Lung (tissue), 12 donors: Measurements from ENCODE around the gene CDC45. TPM values are rescaled to one million over a fixed set of nuclear protein-coding genes. Genes with fewer than 3 reads are reported as not detected.

Source experiments
- ATAC-seq: fragments of 200-7000 bp; cut with Tn5 transposase; one replicate; pipeline ENCODE4 v1.9.1; 2020; ENCODE audit warnings: moderate number of reproducible peaks; ENCODE audit not compliant: insufficient read depth, low FRiP score
- DNase-seq, 3 donors: peaks; one replicate each; pipeline ENCODE4 v3.0.0-alpha.2; 2013 to 2017
- H3K27ac ChIP-seq, 2 donors: one replicate each; pipeline ENCODE4 v1.5.1; 2013; ENCODE audit warnings: mild to moderate bottlenecking in 2 of 2, moderate library complexity in 2 of 2, control low read depth in 1 of 2, inconsistent platforms in 1 of 2, low read depth in 1 of 2, low read length in 1 of 2
- H3K27me3 ChIP-seq, 3 donors: one replicate each; pipeline ENCODE4 v1.5.1; 2013; ENCODE audit warnings: low read length in 2 of 3; ENCODE audit not compliant: control insufficient read depth in 3 of 3, insufficient read depth in 3 of 3
- H3K36me3 ChIP-seq, 4 donors: one replicate each; pipeline ENCODE4 v1.5.1; 2013; ENCODE audit warnings: low read length in 4 of 4, mild to moderate bottlenecking in 1 of 4, moderate library complexity in 1 of 4; ENCODE audit not compliant: control insufficient read depth in 4 of 4, insufficient read depth in 4 of 4
- H3K4me1 ChIP-seq, 5 donors: one replicate each; pipeline ENCODE4 v1.5.1; 2013; ENCODE audit warnings: low read length in 5 of 5, mild to moderate bottlenecking in 2 of 5, moderate library complexity in 1 of 5; ENCODE audit not compliant: control insufficient read depth in 5 of 5, insufficient read depth in 5 of 5
- H3K4me3 ChIP-seq: one replicate; pipeline ENCODE4 v1.5.1; 2013; ENCODE audit warnings: mild to moderate bottlenecking, control low read depth, moderate library complexity
- H3K9ac ChIP-seq, 2 donors: one replicate each; pipeline ENCODE4 v1.5.1; 2013; ENCODE audit warnings: low read length in 2 of 2, control low read depth in 1 of 2; ENCODE audit not compliant: insufficient read depth in 1 of 2
- H3K9me3 ChIP-seq, 4 donors: one replicate each; pipeline ENCODE4 v1.5.1; 2013; ENCODE audit warnings: low read length in 3 of 4, mild to moderate bottlenecking in 1 of 4, moderate library complexity in 1 of 4; ENCODE audit not compliant: control insufficient read depth in 4 of 4, insufficient read depth in 3 of 4
- WGBS, 2 donors: extraction: QIAGEN DNeasy Blood & Tissue Kit; methylation state at CpG; one replicate each; pipeline ENCODE4 v1.1.7; 2013; 5-methylcytosine and 5-hydroxymethylcytosine counted together
- polyA plus RNA-seq, 2 donors: library from polyadenylated mRNA; stranded (reverse); fragments of 200-250 nt; gene quantifications; one replicate each; pipeline ENCODE4 v1.2.1, GENCODE V29; 2013
- total RNA-seq, 2 donors: library from RNA; depleted of rRNA in 1 of 2; stranded (reverse); fragments of >200 nt in 1 of 2; gene quantifications; one replicate each; pipeline ENCODE4 v1.2.1, GENCODE V29; 2014 to 2021
- TF ChIP-seq, protein P1 (sequence below): IDR thresholded peaks from 2 replicates; pipeline ENCODE4 v1.5.1; 2012; ENCODE audit warnings: mild to moderate bottlenecking; ENCODE audit errors: control extremely low read depth, extremely low read depth
- donor health status: control.
- donor health status: control.
- donor health status: Bipolar disorder and iron deficiency.
- donor health status: healthy.
- donor health status: DM: yes; HTN: yes; CAD: no.

The CDC45 gene
- total and polyA plus RNA-seq, 4 donors, result 2.1 to 6.8 (median 3.1) TPM

DNA sequence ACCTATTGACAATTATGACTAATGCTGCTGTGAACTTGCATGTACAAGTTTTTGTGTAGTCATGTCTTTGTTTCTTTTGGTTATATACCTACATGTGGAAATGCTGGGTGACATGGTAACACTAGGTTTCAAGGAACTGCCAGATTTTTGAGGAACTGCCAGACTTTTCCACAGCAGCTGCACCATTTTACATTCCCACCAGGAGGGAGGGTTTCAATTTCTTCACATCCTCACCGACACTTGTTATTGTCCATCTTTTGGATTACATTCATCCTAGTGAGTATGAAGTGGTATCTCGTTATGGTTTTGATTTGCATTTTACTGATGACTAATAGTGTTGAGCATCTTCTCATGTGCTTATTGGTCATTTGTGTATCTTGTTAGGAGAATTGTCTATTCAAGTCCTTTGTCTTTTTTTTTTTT, 31.2 kb downstream of the CDC45 start:
- no peak for ATAC-seq
- Histone ChIP-seq H3K27me3 (no peaks in the 10 kb centered on the region), H3K9me3 (no peaks in the 10 kb centered on the region), H3K4me1 (peaks cover 0 to 3% (median 0%) of the 10 kb centered on the region in 5 donors), H3K36me3 (no peaks in the 10 kb centered on the region), H3K4me3 (no peak overlapping the region), H3K27ac (no peak overlapping the region), H3K9ac (no peak overlapping the region)
- DNase-seq, result no peak
- TF ChIP-seq, protein P1, sequence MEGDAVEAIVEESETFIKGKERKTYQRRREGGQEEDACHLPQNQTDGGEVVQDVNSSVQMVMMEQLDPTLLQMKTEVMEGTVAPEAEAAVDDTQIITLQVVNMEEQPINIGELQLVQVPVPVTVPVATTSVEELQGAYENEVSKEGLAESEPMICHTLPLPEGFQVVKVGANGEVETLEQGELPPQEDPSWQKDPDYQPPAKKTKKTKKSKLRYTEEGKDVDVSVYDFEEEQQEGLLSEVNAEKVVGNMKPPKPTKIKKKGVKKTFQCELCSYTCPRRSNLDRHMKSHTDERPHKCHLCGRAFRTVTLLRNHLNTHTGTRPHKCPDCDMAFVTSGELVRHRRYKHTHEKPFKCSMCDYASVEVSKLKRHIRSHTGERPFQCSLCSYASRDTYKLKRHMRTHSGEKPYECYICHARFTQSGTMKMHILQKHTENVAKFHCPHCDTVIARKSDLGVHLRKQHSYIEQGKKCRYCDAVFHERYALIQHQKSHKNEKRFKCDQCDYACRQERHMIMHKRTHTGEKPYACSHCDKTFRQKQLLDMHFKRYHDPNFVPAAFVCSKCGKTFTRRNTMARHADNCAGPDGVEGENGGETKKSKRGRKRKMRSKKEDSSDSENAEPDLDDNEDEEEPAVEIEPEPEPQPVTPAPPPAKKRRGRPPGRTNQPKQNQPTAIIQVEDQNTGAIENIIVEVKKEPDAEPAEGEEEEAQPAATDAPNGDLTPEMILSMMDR, result no peak
- 77 to 96% methylated on average over 2 of the region's 2 CpGs for WGBS, 2 donors

DNA sequence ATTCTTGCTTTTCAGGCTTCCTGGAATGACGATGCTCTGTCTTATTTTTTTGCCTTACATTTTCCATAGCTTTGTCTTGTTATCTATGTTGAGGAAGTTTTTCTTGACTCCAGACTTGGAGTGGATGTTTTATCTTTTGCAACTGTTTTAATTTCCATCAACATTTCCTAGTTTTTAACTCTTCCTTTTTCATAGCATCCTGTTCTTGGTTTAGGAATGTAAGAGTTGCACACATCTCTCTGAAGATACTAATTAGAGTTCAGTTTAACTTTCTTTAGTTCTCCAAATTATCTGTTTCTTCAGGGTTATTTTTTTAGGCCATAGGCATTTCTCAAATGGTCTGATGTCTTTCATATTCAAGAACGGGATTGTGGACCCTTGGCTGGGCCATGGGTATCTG, 34.1 kb downstream of the CDC45 start:
- Histone ChIP-seq H3K9me3 (no peaks in the 10 kb centered on the region), H3K27ac (no peak overlapping the region), H3K27me3 (no peaks in the 10 kb centered on the region), H3K9ac (no peak overlapping the region), H3K4me1 (no peaks in the 10 kb centered on the region), H3K4me3 (no peak overlapping the region), H3K36me3 (no peaks in the 10 kb centered on the region)
- TF ChIP-seq, protein P1, result no peak
- ATAC-seq, result no peak
- no peak for DNase-seq
- WGBS, 2 donors, result 49 to 75% methylated on average over 2 of the region's 2 CpGs

DNA sequence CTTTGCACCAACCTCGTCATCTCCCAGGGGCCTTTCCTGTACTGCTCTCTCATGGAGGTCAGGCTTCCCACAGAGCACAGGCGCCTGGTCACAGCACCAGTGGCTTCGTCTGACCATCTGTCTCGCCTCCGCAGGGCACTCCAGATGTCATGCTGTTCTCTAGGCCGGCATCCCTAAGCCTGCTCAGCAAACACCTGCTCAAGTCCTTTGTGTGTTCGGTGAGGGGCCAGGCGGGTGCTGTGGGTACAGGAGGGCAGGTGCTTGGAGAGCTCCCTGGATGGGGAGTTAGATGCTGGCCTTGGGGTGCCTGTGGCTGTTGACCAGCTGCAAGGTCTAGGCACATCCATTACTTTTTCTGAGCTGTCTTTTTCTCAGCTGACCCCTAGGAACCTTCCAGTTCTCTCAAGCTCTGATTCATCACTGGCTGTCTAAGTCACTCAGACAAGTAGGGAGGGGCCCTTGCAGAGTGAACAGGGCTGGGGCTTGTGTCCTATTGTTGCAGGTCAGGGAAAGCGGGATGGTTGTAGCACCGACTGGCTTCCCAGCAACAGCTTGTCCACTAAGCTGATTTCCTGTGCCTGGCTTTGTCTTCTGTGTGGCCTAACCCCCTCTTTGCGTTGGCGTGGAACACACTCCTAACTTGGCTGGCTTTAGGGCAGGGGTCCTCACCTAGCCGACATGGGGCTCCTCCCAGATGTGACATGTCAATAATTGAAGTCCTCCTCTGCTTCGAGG, 35.3 kb downstream of the CDC45 start:
- Histone ChIP-seq H3K27me3 (no peaks in the 10 kb centered on the region), H3K4me3 (no peak overlapping the region), H3K9ac (no peak overlapping the region), H3K4me1 (no peaks in the 10 kb centered on the region), H3K9me3 (no peaks in the 10 kb centered on the region), H3K27ac (no peak overlapping the region), H3K36me3 (no peaks in the 10 kb centered on the region)
- ATAC-seq (no peak), DNase-seq (no peak)
- 90 to 92% methylated on average over 14 of the region's 14 CpGs for WGBS, 2 donors
- TF ChIP-seq, protein P1, result no peak
